NCI-H2227 (cell line): ENCODE results near the gene SUSD5.

Experiments used
- DNase-seq: peaks from one replicate; lab custom pipeline; 2025; ENCODE audit not compliant: unreplicated experiment; lab: John Stamatoyannopoulos, UW

SUSD5 gene

DNA sequence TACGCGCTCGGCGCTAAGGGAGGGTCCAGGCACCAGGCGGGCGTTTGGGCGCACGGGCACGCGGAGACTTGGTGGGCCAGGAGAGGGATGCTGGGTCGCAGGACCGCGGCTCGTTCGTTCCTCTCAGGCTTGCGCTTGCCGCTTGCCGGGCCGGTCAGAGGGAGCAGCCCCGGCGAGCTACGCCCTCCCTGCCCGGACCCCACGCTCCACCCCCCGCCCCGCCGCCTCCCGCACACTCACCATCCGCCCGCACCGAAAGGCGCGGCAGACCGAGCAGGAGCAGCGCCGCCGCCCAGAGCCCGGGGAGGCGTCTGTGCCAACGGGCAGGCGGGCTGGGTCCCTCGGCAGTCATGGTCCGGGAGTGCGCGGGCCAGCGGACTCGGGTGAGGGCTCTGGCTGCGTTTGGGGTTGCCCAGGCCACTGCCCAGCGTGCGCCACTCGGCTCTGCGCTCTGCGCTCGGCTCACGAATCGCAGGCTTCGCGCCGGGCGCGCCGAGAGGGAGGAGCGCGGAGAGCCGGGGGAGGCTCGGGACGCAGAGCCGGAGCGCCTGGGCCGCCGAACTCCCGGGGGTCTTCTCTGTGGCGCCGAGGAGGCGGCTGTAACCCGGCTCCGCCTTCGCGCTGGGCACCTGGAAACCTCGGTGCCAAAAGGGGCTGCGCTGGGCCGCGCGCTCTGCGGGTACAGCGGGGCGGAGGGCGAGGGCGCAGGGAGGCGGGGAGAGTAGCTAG, at the start of gene SUSD5:
TSS of gene SUSD5 (minus strand) at position 365 of the 729 bp plus-strand sequence. CDS start at position 352, 13 bp downstream.
- peak; percentile 46 for DNase-seq

- DNase-seq = no peak
Measured at GRCh38 chr3:33260104-33260503, 41.5 kb upstream of the SUSD5 start.

- DNase-seq = no peak
Measured at GRCh38 chr3:33256249-33256648, 37.6 kb upstream of the SUSD5 start.

DNA sequence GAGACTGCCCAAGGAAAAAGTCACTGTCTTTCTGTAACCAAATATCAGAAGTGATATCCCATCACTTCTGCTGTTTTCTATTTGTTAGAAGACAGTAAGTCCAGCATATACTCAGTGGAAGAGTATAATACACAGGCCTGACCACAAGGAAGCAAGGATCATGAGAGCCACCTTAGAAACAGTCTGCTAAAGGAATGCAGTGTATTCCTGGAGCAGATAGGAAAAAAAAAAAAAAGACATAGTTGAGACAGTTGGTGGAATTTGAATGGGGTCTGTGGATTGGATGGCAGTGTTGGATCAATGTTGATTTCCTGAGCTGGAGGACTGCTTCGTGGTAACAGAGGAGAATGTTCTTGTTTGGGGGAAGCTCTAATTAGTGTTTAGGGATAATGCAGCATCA, 32.1 kb upstream of the SUSD5 start:
- DNase-seq = no peak

GRCh38 chr3:33246786-33247185, 28.2 kb upstream of the SUSD5 start:
- DNase-seq = no peak

DNA sequence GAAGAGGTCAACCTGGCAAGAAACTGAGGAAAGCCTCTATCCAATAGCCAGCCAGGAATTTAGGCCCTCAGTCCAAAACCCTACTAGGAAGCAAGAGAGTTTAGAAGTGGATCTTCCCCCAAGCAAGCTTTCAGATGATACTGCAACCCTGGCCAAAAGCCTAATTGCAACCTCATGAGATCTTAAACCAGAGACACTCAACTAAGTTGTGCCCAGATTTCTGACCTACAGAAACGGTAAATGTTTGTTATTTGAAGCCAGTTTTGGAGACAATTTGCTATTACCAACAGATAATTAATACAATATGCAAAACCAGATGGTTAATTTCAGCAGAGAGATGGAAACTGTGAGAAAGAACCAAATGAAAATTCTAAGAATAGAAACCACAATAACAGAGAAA, 21.7 kb upstream of the SUSD5 start:
- DNase-seq = no peak

GRCh38 chr3:33238923-33239322, 20.3 kb upstream of the SUSD5 start:
- no peak for DNase-seq

DNA sequence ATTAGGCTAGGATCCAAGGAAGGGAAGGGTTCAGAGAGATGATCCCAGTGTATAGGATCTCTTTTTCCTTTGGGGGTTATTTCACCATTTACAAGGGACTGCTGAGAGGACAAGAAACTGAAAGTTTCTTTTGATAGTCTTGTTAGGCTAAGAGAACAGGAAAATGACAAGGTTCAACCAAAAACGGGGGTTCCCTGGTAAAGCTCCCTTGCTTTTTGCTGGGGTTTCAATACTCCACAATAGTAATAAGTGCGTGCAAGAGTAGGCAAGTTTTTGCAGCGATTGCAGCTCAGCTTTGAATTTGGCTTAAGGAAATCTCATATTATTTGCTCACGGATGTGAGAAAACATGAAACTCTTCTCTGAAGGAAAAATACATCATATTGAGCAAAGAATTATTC, 18.8 kb upstream of the SUSD5 start:
- DNase-seq = no peak

DNA sequence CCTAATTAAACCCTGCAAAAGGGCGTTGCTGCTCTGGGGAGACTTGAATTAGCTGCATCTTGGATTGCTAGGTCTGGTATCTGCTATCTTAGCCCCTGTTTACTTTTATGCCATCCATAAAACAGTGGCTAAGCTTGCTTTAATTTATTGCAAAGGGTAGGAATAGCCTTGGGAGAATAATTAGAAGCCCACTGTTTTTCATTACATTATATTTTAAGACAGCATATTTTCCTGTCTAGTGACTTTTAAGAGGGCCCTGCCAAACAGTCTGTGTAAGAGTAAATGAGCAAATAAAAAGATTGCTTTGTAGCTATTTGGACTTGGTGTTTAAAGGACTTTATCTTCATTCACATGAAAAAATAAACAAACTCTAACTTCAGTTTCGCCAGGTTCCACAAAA, 17.4 kb upstream of the SUSD5 start:
- DNase-seq = no peak

GRCh38 chr3:33233884-33234283, 15.3 kb upstream of the SUSD5 start:
- DNase-seq = no peak

DNA sequence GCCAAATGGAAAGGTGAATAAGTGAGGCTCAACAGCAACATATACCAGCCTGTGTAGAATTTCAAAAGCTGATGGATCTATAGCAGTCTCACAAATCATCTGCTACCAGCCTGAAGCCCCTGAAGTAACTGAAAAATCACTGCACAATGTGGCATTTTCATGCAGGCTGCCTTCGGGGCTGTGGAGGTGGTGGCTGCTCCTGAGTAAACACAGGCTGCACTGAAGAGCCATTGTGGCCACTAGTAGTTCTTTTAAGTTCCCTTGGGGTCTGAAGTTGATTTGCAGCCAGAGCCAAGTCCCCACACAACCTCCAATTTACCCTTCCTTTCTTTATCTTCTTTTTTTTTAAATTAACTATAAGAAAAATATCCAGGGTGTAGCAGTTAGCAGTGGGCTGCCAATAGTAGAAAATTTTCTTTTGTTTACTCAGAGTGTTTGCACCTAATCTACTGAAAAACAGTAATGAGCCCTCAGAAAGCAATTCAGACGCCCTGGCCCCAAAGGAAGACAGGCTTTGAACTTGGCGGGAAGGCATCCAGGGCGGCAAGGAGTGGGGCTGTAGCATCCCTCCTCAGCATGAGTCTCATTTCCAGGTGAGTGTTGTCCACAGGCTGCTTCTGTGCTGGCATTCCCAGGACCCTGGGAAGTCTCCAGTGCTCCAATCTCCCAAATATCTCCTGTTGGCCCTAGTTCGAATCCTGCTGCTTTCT, 13.3 kb upstream of the SUSD5 start:
- no peak for DNase-seq

DNA sequence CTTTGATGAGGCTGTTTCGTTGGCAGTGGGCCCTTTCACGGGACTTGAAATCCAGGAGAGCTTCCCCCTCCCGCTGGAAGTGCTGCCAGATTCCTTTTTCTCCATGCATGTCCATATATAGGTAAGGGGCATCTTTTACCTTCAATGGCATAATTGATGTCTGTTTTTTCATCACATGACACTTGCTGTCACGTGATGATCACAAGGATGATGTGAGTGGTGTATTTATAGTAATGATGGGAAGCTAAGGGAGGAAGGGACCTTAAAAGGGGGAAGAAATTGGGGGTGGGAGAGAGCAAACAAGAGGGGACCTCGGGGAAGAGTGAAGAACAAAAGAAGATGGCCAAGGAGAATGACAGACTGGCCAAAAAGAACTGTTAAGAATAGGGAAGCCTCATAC, 11.3 kb upstream of the SUSD5 start:
- DNase-seq = no peak

DNA sequence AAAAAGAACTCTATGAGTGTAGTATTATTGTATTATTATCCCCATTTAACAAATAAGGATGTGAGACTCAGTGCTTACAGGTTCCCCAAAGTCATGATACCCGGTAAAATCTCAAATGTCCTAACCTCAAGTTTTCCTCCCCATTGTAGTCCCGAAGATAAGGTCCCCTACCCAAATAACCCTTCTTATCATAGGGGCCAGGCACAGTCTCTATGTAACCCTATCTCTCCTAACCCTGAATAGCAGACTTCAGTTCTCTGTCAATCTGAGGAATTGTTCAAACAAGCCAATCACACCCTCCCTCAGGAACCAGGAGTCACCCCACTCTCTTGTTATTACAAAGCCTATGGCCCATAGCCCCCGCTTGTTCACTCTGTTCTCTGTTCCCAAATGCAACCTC, 10.5 kb upstream of the SUSD5 start:
- no peak for DNase-seq

DNA sequence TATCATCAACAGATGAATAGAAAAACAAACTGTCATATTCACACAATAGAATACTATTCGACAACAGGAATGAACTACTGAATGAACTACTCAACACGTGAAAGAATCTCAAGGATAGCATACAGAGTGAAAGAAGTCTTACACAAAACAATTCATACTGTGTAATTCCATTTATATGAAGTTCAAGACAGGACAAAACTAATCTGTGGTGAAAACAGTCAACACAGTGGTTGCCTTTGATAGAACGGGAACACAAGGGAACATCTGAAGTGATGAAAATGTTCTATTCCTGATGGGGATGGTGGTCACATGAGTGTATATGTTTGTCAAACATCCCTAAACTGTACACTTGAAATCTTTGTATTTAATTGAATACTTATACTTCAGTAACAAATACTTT, 2.6 kb upstream of the SUSD5 start:
- DNase-seq = no peak

GRCh38 chr3:33219175-33219487, 521 bp upstream of the SUSD5 start:
- no peak for DNase-seq

DNA sequence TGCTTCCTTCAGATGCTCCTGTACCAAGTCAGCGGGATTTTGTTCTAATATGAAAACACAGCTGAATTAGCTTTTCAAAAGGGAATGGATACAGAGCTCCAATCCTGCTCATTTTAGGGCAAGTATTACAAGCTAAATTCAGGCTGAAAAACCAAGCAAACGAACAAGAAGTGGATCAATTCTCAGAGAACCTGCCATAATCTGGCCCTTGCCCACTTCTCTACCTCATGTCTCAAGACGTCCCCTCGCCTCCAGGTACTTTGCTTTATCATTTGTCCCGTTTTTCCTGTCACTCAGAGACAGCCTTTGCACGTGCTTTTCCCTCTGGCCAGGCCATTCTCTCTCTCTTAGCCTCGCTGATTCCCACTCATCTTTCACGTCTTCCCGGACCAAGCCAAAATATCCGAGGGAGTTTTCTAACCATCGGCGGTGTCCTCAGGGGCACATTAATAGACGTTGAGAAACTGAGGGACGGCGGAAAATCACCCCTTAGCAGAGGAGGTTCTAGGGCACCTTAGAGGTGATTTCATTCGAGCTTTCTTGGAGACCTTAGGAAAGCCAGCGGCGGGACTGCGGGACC, 654 bp downstream of the SUSD5 start:
- no peak for DNase-seq

- no peak for DNase-seq
Measured at GRCh38 chr3:33215739-33216138, 2.9 kb downstream of the SUSD5 start.

DNA sequence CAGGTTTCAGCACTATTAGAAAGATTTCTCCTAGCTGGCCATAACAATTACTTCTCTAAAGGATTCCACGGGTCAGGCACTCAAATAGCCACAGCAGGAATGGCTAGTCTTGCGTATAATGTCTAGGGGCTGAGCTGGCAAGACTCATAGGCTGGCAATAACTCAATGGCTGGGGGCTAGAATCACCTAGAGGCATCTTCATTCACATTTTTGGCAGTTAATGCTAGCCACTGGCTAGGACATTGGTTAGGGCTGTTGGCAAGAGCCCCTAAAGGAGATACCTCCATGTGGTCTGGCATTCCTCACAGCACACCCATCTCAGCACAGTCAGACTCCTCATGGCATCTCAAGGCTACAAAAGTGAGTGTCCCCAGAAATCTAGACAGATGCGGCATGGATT, 6.2 kb downstream of the SUSD5 start:
- DNase-seq = no peak

GRCh38 chr3:33211444-33211843, 7.2 kb downstream of the SUSD5 start:
- DNase-seq = no peak

- DNase-seq = no peak
Measured at GRCh38 chr3:33209357-33209756, 9.3 kb downstream of the SUSD5 start.

DNA sequence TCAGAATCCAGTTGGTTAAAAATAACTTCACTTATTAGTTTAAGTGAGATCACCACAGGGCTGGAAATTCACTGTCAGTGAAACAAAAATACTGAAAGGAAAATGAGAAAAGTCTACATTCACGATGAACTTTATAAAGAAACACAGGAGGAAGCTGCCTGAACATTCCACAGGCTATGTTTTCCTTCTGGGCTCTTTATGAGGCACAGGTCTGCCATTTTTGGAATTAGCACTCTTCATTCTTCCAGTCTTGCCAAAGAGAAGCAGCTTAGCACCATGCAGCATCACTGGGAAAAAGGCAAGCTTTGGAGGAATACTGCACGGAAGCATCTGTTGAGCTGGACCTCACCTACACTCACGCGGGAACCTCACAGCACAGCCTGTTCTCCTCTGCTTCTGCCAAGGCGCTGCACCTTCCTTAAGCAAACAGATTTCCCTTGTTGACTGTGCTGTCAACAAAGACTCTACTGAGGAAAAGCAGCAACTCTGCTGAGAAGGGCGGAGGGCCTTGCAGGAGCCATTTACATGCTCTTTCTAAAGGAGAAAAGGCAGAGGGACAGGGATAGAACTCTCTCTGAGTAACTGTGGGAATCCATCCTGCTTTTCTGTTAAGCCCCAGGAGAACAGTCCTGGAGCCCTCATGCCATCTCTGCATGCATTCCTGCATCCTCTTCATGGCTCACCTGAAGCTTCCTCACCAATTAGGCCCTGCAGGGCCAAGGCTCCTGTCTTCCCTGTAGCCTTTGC, 15.7 kb downstream of the SUSD5 start:
- no peak for DNase-seq

DNA sequence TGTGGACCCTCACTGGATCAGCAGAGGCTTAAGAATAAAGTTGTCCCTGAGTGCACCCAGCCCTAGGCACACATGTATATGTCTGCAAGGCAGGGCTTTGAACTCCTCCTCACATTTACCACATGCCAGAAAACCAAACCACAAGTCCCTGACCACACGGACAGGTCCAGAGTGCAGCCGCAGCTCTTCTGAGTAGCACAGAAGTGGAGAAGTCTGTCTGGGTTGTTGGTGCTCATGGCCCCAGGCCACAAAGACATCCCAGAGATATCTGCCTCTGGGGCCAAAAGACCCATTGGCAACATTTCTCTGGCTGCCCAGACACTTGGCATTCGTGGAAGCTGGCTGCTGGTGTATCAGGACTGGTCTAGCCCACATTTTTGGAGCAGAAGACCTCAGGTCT, 17.4 kb downstream of the SUSD5 start:
- DNase-seq = no peak
